ENCODE data around the gene DNAJC5.
"Not testable (repeated sequence)": the region's sequence is repeated elsewhere in the genome, so short reads cannot be mapped to it uniquely, and the experiment has no call there.

Gene DNAJC5

GRCh38 chr20:63969838-63970713 is 75.2 kb downstream of the DNAJC5 start, which contains the start of gene ZNF512B:
TSS of gene ZNF512B (minus strand) at chr20:63969930. CDS start at chr20:63967950, 1,980 bp downstream.
- peak; percentile 70 for DNase-seq

GRCh38 chr20:63970714-63971431 is 75.9 kb downstream of the DNAJC5 start:
- no peak for DNase-seq

GRCh38 chr20:63971960-63972311 is 77.0 kb downstream of the DNAJC5 start:
- not testable (repeated sequence) for DNase-seq

DNA sequence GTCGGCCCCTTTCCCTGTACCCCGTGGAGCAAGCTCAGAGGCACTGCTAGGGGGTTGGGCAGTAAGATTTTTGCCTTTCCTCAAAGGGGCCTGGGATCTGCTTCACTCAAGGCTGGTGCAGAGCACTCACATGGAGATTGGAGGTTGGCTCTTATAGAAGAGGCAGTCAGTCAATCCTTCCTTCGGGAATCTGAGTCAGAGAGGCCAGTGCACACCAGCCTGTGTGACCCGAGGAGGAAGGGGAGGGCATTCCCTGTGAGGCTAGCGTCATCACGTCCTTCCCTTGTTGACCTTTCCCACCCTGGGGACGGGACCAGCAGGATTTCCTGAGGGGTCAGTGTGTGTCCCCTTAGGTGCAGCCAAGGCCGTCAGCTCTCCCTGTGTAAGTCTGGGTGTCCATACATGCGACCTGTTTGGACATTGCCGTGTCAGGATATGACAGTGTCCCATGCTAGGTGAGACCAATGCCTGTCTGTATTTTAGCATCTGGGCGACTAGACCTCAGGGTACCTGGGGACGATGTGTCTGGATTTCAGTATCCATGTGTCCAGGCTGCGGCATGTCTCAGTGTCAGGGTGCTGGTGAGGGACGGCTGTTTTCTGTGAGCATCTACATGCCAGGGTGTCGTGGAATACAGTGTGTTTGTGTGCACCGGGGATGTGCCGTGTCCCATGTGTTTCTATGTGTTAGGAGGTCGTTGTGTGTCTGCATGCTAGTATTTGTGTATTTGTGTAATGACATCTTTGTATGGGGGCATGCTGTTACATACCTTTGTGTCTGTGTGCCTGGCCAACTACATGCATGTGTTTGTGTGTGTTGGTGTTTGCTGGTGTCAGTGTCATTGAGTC is 77.6 kb downstream of the DNAJC5 start:
- DNase-seq: no peak

DNA sequence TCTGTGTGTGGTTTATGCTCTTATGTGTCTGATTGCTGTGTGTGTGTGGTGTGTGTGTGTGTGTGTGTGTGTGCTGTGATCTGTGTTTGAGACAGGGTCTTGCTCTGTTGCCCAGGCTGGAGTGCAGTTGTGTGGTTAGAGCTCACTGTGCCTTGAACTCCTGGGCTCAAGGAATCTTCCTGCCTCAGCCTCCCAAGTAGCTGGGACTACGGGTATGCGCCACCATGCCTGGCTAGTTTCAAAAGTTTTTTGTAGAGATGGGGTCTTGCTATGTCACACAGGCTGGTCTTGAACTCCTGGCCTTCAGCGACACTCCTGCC is 78.2 kb downstream of the DNAJC5 start:
- DNase-seq: no peak

DNA sequence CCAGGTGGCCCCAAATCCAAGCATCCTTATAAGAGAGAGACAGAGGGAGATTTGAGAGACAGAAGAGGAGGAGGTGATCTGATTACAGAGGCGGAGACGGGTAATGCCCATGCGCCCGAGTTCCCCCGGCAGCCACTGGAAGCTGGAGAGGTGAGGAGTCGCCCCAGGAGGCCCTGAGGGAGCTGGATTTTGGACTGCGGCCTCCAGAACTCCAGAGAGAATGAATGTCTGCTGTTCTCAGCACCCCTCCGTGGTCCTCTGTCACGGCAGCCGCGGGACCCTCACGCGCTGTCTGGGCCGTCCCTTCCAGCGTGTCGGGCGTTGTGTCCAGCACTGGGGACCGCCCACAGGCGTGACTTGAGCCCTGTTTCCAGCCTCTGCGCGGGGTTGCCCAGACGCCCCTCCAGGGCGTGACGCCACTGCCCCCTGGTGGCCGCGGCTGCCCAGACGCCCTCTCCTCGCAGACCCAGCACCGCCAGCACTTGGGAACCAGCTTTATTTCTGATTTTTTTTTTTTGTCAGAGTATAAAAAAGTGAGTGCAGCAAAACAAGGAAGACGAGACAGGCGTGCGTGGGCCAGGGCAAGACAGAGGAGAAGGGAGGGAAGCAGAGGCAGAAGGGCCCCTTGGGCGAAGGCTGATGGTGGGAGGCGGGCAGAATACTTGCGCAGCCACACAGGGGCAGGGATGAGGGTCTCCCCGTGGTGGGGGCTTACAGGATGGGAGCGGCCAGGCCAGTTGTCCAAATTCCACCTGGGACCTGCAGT is 78.9 kb downstream of the DNAJC5 start:
- DNase-seq: peak; percentile 79

- no peak for DNase-seq
These were observed 79.7 kb downstream of the DNAJC5 start for GRCh38 chr20:63974402-63975200.

- DNase-seq: not testable (repeated sequence)
These were observed 81.6 kb downstream of the DNAJC5 start for GRCh38 chr20:63976511-63976910.

DNA sequence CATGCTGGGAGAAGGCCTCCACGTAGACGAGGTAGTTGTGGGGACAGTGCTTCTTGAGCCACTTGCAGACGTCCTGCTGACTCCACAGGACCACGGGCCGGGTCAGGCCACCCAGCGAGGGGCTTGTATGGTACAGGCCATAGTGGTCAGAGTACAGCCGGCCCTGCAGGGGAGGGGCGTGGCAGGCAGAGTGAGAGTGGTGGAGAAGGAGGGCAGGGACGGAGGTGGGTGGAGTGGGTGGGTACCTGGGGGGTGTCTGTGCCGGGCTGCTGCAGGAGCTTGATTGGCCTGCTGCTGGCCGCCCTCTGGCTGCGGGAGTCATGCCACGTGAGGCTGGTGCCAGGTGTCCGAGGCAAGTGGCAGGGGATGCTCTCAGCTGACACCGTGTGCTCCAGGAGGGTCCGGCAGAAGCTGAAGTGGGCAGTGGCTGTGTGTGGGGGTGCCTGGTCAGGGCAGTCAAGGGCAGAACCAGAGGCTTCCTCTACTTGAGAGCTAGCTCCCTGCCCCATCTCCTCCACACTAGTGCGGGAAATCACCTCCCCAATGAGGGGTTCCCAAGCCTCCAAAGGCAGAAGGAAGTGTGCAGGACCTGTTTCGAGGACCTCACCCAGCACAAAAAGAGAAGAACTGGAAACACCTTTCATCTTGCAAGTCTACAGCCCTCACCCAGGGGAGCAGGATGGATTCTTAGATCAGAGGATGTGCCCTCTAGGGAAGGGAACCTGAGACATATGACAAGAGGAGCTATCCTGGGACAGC is 82.2 kb downstream of the DNAJC5 start:
- DNase-seq: no peak

DNA sequence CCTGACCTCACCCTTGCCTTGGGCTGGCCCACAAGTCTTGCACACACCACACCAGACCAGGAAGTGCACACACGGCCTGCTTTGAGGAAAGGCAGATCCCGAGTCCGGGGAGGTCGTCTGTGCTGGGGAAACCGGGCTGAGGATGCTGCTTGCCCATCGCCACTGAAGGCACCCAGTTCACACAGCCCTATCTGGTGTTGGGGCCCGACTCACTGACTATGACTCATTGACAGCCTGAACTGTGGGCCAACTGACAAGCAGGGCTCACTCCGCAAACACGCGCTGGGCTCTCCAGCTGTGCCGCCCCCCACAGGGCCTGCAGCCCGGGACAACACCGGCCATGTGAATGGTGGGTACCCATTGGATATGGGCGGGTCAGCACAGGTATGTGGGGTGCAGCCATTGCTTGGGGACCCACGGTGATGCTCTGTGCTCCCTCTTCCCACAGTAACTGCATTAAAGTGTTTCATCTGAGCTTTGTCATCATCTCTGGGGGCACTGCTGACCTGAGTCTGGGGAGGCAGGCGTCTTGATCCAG is 82.9 kb downstream of the DNAJC5 start:
- DNase-seq: peak; percentile 80

DNA sequence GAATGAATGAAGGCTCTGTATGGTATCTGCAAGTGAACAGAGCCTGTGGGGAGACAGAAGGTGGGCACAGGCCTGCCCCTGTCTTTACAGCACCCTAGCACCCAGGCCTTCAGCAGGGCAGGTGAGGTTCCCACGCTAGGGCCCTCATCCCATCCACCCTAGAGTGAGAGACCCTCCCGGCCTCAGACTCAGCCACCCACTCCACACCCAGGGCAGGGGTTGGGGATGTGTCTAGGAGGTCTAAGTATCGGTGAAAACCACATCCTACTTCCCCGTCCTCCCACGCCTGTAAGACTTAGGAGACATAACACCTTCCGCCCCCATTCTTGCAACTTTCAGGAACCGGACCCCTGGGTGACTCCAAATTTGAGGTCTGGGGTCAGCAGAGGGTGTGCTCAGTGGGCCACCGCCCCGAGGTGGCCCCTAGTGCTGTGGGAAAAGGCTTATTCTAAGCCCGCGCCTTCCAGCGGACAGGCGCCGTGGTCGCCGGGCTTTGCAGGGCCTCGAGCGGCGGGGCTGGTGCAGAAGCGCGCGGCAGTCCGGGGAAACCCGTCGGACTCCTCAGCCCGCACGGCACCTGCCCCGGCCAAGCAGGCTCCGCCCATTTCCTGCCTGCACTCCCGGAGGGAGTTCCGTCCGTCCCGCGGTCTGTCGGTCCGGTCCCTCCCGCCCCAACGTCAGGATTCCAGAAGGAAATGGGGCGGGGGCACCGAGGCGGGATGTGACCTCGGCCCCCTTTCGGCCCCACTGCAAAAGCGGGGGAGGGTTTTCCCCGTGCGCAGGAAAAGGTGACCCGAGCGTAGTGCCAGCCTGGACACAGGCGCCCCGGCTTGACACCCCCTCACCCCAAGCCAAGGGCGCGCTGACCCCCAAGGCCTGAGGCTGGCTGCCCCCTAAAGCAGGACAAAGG is 83.6 kb downstream of the DNAJC5 start:
- DNase-seq: peak; percentile 37

- no peak for DNase-seq
These were observed 84.3 kb downstream of the DNAJC5 start for GRCh38 chr20:63979229-63979556.

DNA sequence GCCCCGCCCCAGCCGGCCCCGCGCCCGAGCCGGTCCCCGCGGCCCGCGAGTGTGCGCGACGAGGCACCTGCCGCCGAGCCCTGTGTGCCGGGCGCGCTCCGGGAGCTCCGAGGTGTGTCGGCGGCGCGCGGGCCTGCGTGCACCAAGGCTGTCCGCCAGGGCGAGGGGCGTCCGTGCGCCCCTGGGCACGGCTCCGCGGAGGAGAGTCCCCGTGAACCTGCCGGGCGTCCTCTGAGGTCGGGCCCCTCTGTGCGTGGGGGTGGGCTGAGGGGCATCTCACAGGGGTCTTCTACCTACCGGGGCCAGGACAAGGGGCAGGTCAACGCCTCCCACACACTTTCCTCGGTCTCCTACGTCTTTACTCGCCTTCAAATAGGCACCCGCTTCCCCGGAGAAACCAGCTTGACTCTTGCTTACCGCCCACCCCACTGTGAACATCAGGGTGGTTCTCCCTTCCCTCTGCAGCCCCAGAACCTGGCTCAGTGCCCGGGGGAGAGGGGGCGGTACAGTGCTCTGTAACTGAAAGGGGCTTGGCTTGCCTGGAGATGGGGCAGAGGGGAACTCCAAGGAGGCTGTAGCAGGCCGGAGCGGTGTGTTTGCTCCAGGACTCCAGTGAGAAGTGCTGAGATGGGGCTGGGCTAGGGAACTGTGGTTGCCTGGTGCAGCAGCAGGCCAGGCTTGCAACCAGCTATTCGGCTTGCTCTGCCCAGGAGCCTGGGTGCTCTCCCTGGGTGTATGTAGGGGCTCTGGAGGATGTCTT is 84.8 kb downstream of the DNAJC5 start, which contains the start of gene SAMD10:
TSS of gene SAMD10 (minus strand) at position 86 of the 760 bp plus-strand sequence. CDS start 175 bp downstream, outside the sequence.
- DNase-seq: no peak

GRCh38 chr20:63980317-63980805 is 85.4 kb downstream of the DNAJC5 start:
- DNase-seq: no peak

DNA sequence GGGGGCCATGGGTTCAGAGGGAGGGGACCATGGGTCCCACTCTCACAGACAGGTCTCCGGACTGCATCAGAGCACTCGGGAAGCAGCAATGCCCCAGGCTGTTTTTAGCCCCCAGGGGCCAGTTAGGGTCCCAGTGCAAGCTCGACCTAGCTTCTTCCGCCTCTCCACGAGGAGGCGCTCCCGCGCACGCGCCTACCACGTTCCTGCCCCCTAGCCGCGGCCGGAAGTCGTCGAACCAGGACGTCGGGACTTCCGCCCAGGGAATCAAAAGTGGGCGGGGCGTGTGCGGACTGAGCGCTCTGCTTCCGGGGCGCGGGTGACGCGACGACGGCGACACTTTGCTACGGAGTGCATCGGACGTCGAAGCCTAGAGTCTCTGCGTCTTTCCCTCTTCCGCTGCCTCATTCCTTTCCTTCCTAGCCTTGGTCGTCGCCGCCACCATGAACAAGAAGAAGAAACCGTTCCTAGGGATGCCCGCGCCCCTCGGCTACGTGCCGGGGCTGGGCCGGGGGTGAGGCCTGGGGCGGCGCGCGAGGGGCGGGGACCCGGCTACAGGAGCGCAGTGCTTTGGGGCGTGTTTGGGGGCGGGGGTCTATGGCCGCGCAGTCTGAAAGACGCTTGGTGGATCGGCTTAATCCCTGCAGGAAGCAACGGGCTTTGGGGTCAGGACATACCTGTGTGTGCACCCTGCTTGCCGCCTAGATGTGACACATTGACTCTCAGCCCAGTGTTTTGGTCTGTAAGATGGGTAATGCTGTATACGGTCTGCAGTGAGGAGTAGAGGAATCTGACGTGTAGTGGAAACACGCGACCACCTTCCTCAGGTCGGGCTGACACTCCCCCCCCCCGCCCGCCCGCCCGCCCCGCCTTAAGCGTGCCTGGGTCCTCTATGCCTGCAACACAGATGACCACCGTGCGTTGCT is 86.1 kb downstream of the DNAJC5 start, which contains the start of gene PRPF6:
TSS of gene PRPF6 (plus strand) at position 327 of the 923 bp plus-strand sequence. CDS start at position 441, 114 bp downstream.
- DNase-seq: peak; percentile 96

DNA sequence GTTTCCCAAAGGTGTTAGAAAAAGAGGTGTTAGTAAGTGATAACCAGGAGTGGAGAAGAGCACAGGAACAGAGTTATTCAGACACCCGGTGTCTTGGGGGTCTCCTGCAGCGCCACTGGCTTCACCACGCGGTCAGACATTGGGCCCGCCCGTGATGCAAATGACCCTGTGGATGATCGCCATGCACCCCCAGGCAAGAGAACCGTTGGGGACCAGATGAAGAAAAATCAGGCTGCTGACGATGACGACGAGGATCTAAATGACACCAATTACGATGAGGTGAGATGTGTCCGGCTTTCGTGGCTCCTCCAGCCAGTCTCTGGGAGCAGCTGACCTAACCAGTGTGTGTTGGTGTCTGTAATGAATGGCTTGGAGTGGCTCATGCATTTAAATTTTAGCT is 88.0 kb downstream of the DNAJC5 start:
- no peak for DNase-seq

Measured in fibroblast of skin of back (primary cell).